Suprapubic skin (tissue), 4 donors: Measurements from ENCODE around the gene ILF2. TPM values are rescaled to one million over a fixed set of nuclear protein-coding genes. Genes with fewer than 3 reads are reported as not detected.
A peak's percentile ranks its signal among the peaks of the same experiment; 100 is the strongest.

Experiments
- DNase-seq, 2 donors: peaks; one replicate each; pipeline ENCODE4 v3.0.0-alpha.2; 2019; ENCODE audit warnings: low spot score in 2 of 2
- H3K27ac ChIP-seq: fragments of 200-600 bp; sonication (generic); one replicate; pipeline ENCODE4 v1.5.1; 2019
- H3K27me3 ChIP-seq: fragments of 200-600 bp; sonication (generic); one replicate; pipeline ENCODE4 v1.5.1; 2019
- H3K36me3 ChIP-seq: fragments of 200-600 bp; sonication (generic); one replicate; pipeline ENCODE4 v1.5.1; 2019
- H3K4me1 ChIP-seq: fragments of 200-600 bp; sonication (generic); one replicate; pipeline ENCODE4 v1.5.1; 2019
- H3K4me3 ChIP-seq: fragments of 200-600 bp; sonication (generic); one replicate; pipeline ENCODE4 v1.5.1; 2019; ENCODE audit warnings: mild to moderate bottlenecking
- H3K9me3 ChIP-seq: fragments of 200-600 bp; sonication (generic); one replicate; pipeline ENCODE4 v1.5.1; 2019
- EP300 ChIP-seq: sonication (generic); formaldehyde crosslinking; IDR thresholded peaks from one replicate; pipeline ENCODE4 v1.6.1; 2017; ENCODE audit warnings: antibody characterized with exemption
- POLR2A ChIP-seq, 2 donors: fragments of 450-650 bp; IDR thresholded peaks; one replicate each; pipeline ENCODE4 v1.6.1; 2017; ENCODE audit warnings: antibody characterized with exemption in 2 of 2, mild to moderate bottlenecking in 2 of 2, moderate library complexity in 2 of 2
- POLR2AphosphoS5 ChIP-seq, 3 donors: sonication (generic); formaldehyde crosslinking; IDR thresholded peaks; one replicate each; pipeline ENCODE4 v1.6.1; 2017; ENCODE audit warnings: antibody characterized with exemption in 3 of 3
- WGBS: methylation state at CpG from one replicate; pipeline ENCODE4 v1.1.5; 2018; 5-methylcytosine and 5-hydroxymethylcytosine counted together
- total RNA-seq, 4 donors: library from RNA; depleted of rRNA; stranded (reverse); fragments of >200 nt; gene quantifications; one replicate each; pipeline ENCODE4 v1.1.0, GENCODE V29; 2016
- TF ChIP-seq, protein P1 (sequence below), 2 donors: fragments of 200-600 bp in 1 of 2; fragments of 450-650 bp in 1 of 2; sonication (generic) in 1 of 2; IDR thresholded peaks; one replicate each; pipeline ENCODE4 v1.5.1; 2016 to 2019; ENCODE audit warnings: antibody characterized with exemption in 2 of 2, mild to moderate bottlenecking in 1 of 2, moderate library complexity in 1 of 2

Gene ILF2
- total RNA-seq, 4 donors from 2014 or later: 68.2 to 149 (median 127) TPM

DNA sequence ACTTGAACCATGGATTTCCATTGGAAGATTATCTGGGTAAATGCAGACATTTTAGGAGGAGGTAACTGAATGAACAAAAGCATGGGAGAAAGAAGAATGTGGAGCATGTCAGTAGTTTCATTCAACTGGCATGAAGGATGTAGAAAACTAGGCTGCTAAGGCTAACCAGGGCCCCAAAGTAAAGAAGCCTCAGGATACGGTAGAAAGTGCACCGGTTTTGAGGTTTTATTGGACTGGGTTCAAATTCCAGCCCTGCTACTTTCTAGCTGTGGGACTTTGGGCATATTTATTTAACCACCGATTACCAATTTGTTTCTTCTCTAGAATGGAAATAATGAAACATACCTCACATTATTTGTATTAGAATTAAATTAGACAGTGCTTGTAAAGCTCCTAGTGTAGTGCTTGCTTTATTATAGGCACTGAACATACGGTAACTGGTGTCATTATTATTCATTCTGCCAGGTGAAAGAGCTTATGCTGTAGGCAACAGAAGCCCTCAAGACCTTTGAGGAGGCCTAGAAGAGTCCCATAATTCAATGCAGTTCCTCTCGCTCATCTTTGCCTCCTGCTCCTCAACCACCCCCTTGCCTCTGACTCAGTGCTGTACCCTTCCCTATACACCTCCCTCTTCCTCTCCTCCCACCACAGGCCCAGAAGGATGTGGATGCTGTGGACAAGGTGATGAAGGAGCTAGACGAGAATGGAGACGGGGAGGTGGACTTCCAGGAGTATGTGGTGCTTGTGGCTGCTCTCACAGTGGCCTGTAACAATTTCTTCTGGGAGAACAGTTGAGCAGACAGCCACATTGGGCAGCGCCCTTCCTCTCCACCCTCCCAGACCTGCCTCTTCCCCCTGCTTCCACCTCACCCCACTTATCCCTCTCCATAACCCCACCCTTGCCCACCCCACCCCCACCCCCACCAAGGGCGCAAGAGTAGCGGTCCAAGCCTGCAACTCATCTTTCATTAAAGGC lies 39.5 kb downstream of the ILF2 start:
- TF ChIP-seq POLR2A (IDR thresholded peaks at IDR 0.05) (no peak), POLR2AphosphoS5 (IDR thresholded peaks at IDR 0.05) (no peak), EP300 (no peak)
- TF ChIP-seq, protein P1, sequence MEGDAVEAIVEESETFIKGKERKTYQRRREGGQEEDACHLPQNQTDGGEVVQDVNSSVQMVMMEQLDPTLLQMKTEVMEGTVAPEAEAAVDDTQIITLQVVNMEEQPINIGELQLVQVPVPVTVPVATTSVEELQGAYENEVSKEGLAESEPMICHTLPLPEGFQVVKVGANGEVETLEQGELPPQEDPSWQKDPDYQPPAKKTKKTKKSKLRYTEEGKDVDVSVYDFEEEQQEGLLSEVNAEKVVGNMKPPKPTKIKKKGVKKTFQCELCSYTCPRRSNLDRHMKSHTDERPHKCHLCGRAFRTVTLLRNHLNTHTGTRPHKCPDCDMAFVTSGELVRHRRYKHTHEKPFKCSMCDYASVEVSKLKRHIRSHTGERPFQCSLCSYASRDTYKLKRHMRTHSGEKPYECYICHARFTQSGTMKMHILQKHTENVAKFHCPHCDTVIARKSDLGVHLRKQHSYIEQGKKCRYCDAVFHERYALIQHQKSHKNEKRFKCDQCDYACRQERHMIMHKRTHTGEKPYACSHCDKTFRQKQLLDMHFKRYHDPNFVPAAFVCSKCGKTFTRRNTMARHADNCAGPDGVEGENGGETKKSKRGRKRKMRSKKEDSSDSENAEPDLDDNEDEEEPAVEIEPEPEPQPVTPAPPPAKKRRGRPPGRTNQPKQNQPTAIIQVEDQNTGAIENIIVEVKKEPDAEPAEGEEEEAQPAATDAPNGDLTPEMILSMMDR (IDR thresholded peaks at IDR 0.05): no peak

DNA sequence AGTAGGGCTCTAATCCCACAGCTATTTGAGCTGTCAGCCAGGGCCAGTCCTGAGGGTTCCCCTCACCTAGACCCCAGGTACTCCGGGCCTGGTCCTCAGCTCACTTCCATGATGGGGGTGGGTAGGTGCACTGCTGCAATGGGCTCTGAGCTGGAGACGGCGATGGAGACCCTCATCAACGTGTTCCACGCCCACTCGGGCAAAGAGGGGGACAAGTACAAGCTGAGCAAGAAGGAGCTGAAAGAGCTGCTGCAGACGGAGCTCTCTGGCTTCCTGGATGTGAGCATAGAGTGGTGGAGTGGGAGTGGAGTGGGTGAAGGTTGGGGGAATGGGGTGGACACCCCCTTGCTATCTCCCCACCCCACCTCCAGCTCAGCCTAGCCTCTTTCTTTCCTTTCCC lies 40.4 kb downstream of the ILF2 start:
- 88% methylated on average over 7 of the region's 7 CpGs for WGBS
- Histone ChIP-seq H3K4me3 (no peak overlapping the region), H3K27ac (peak overlapping the region; percentile 54), H3K27me3 (no peaks in the 10 kb centered on the region), H3K4me1 (peaks cover 63% of the 10 kb centered on the region), H3K9me3 (no peaks in the 10 kb centered on the region), H3K36me3 (no peaks in the 10 kb centered on the region)
- TF ChIP-seq EP300 (no peak), POLR2A (IDR thresholded peaks at IDR 0.05) (no peak), POLR2AphosphoS5 (IDR thresholded peaks at IDR 0.05) (no peak)
- TF ChIP-seq, protein P1 (IDR thresholded peaks at IDR 0.05): no peak
- DNase-seq: no peak

More for the DNA sequence above, 39.5 kb downstream of the ILF2 start:
- 72% methylated on average over 10 of the region's 10 CpGs for WGBS
- H3K27ac ChIP-seq: no peak overlapping the region
- peaks cover 2% of the 10 kb centered on the region for H3K36me3 ChIP-seq
- no peaks in the 10 kb centered on the region for H3K9me3 ChIP-seq
- no peak for DNase-seq
- H3K4me3 ChIP-seq: no peak overlapping the region
- H3K27me3 ChIP-seq: no peaks in the 10 kb centered on the region
- peaks cover 61% of the 10 kb centered on the region for H3K4me1 ChIP-seq

DNA sequence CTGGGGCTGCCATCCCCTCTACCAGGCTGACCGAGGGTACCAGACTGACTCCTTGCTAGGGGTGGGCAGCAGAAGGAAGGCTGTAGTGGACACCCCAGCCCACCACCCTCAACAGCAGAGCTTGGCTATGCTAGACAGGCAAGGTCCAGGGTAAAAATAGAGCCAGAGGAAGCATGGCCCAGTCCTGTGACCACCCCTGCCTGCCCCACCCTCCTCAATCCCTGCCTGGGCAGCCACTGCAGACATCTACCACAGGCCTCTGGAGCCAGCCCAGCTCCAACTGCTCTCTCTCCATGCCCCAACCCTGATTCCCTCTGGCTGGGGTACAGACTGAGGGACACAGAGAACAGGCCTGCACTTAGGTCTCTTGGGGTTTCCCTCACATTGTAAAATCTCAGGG lies 40.8 kb downstream of the ILF2 start:
- Histone ChIP-seq H3K36me3 (peaks cover 1% of the 10 kb centered on the region), H3K4me3 (no peak overlapping the region), H3K9me3 (no peaks in the 10 kb centered on the region), H3K27me3 (no peaks in the 10 kb centered on the region), H3K27ac (peak overlapping the region; percentile 54), H3K4me1 (peaks cover 63% of the 10 kb centered on the region)
- 100% methylated on average over 1 of the region's 1 CpG for WGBS
- TF ChIP-seq POLR2AphosphoS5 (IDR thresholded peaks at IDR 0.05): no peak
- no peak for TF ChIP-seq EP300
- TF ChIP-seq POLR2A (IDR thresholded peaks at IDR 0.05): no peak
- TF ChIP-seq, protein P1 (IDR thresholded peaks at IDR 0.05): no peak
- DNase-seq: no peak

DNA sequence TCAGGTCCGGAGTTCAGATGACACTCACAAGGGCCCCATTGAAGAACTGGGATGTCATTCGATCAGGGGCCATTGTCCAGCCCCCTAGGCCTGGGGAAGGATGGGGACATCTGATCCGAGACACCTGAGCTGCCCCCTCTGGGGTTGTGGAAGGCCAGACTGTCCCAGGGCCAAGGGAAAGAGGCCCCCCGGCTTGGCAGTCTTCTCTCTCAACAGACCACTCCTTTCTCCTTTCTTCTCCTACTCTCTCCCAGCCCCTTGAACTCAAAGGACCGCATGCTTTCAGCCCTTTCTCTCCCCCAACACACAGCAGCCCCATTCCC lies 41.5 kb downstream of the ILF2 start:
- Histone ChIP-seq H3K4me1 (peaks cover 64% of the 10 kb centered on the region), H3K4me3 (no peak overlapping the region)

More for the DNA sequence above, 41.5 kb downstream of the ILF2 start:
- Histone ChIP-seq H3K27ac (no peak overlapping the region), H3K9me3 (no peaks in the 10 kb centered on the region), H3K36me3 (peaks cover 7% of the 10 kb centered on the region), H3K27me3 (no peaks in the 10 kb centered on the region)
- WGBS: 86% methylated on average over 4 of the region's 5 CpGs
- DNase-seq: peak in 1 of 2 donors; percentile 60
- TF ChIP-seq EP300: no peak
- no peak for TF ChIP-seq POLR2AphosphoS5 (IDR thresholded peaks at IDR 0.05)
- TF ChIP-seq, protein P1 (IDR thresholded peaks at IDR 0.05): no peak
- no peak for TF ChIP-seq POLR2A (IDR thresholded peaks at IDR 0.05)
